Measurements from ENCODE around the gene ADAMTS6.
"Not testable (repeated sequence)": the region's sequence is repeated elsewhere in the genome, so short reads cannot be mapped to it uniquely, and the experiment has no call there.

Gene ADAMTS6

GRCh38 chr5:65185468-65185867 lies 296.3 kb downstream of the ADAMTS6 start:
- no peaks in the 10 kb centered on the region for H3K9me3 Mint-ChIP-seq
- no peak overlapping the region for H3K4me3 Mint-ChIP-seq
- H3K27ac Mint-ChIP-seq: no peak overlapping the region
- no peak for DNase-seq
- H3K27me3 Mint-ChIP-seq: no peaks in the 10 kb centered on the region
- H3K4me1 Mint-ChIP-seq (ENCODE audit: low read depth in 2 of 2): no peaks in the 10 kb centered on the region
- ATAC-seq (replicated peaks): no peak
- H3K36me3 Mint-ChIP-seq (ENCODE audit: insufficient read depth): no peaks in the 10 kb centered on the region

GRCh38 chr5:65184780-65185179 lies 296.9 kb downstream of the ADAMTS6 start:
- Mint-ChIP-seq H3K4me3 (no peak overlapping the region), H3K36me3 (ENCODE audit: insufficient read depth) (no peaks in the 10 kb centered on the region), H3K27ac (no peak overlapping the region), H3K9me3 (no peaks in the 10 kb centered on the region), H3K27me3 (no peaks in the 10 kb centered on the region), H3K4me1 (ENCODE audit: low read depth in 2 of 2) (no peaks in the 10 kb centered on the region)
- DNase-seq (no peak), ATAC-seq (replicated peaks) (no peak)

- not testable (repeated sequence) for H3K4me1 Mint-ChIP-seq (ENCODE audit: low read depth in 2 of 2); H3K36me3 Mint-ChIP-seq (ENCODE audit: insufficient read depth); H3K9me3 Mint-ChIP-seq; H3K27me3 Mint-ChIP-seq; H3K4me3 Mint-ChIP-seq; H3K27ac Mint-ChIP-seq; DNase-seq; ATAC-seq (replicated peaks)
Observed at GRCh38 chr5:65174231-65174630, 307.5 kb downstream of the ADAMTS6 start.

GRCh38 chr5:65173130-65173525 lies 308.6 kb downstream of the ADAMTS6 start:
- no peak for ATAC-seq (replicated peaks)
- H3K27ac Mint-ChIP-seq: no peak overlapping the region
- peaks cover 4% of the 10 kb centered on the region for H3K36me3 Mint-ChIP-seq (ENCODE audit: insufficient read depth)
- no peaks in the 10 kb centered on the region for H3K27me3 Mint-ChIP-seq
- H3K4me1 Mint-ChIP-seq (ENCODE audit: low read depth in 2 of 2): peaks cover 3 to 9% of the 10 kb centered on the region in 2 donors
- H3K9me3 Mint-ChIP-seq: no peaks in the 10 kb centered on the region
- H3K4me3 Mint-ChIP-seq: no peak overlapping the region
- no peak for DNase-seq

GRCh38 chr5:65172486-65173129 lies 309.1 kb downstream of the ADAMTS6 start:
- Mint-ChIP-seq H3K27me3 (no peaks in the 10 kb centered on the region), H3K4me1 (ENCODE audit: low read depth in 2 of 2) (peaks cover 3 to 9% of the 10 kb centered on the region in 2 donors), H3K9me3 (no peaks in the 10 kb centered on the region), H3K4me3 (no peak overlapping the region), H3K36me3 (ENCODE audit: insufficient read depth) (peaks cover 4% of the 10 kb centered on the region), H3K27ac (peak overlapping the region in 1 of 2 donors; percentile 13)
- peak; percentile 70 for ATAC-seq (replicated peaks)
- DNase-seq: peak in 1 of 3 experiments; percentile 5

GRCh38 chr5:65171645-65172044 lies 310.1 kb downstream of the ADAMTS6 start:
- Mint-ChIP-seq H3K27ac (no peak overlapping the region), H3K36me3 (ENCODE audit: insufficient read depth) (peaks cover 4% of the 10 kb centered on the region), H3K4me3 (no peak overlapping the region), H3K27me3 (no peaks in the 10 kb centered on the region), H3K9me3 (no peaks in the 10 kb centered on the region), H3K4me1 (ENCODE audit: low read depth in 2 of 2) (peaks cover 3 to 9% of the 10 kb centered on the region in 2 donors)
- no peak for ATAC-seq (replicated peaks)
- DNase-seq: no peak

GRCh38 chr5:65163698-65164097 lies 318.0 kb downstream of the ADAMTS6 start:
- H3K9me3 Mint-ChIP-seq: no peaks in the 10 kb centered on the region
- H3K4me3 Mint-ChIP-seq: no peak overlapping the region
- H3K27ac Mint-ChIP-seq: no peak overlapping the region
- no peaks in the 10 kb centered on the region for H3K4me1 Mint-ChIP-seq (ENCODE audit: low read depth in 2 of 2)
- H3K36me3 Mint-ChIP-seq (ENCODE audit: insufficient read depth): no peaks in the 10 kb centered on the region
- no peak for DNase-seq
- peaks cover 0 to 12% of the 10 kb centered on the region in 2 donors for H3K27me3 Mint-ChIP-seq
- no peak for ATAC-seq (replicated peaks)

- no peak overlapping the region for H3K27ac Mint-ChIP-seq
- no peaks in the 10 kb centered on the region for H3K36me3 Mint-ChIP-seq (ENCODE audit: insufficient read depth)
- H3K9me3 Mint-ChIP-seq: no peaks in the 10 kb centered on the region
- ATAC-seq (replicated peaks) (no peak), DNase-seq (no peak)
- no peak overlapping the region for H3K4me3 Mint-ChIP-seq
- no peaks in the 10 kb centered on the region for H3K4me1 Mint-ChIP-seq (ENCODE audit: low read depth in 2 of 2)
- peaks cover 0 to 12% of the 10 kb centered on the region in 2 donors for H3K27me3 Mint-ChIP-seq
Observed at GRCh38 chr5:65161655-65162054, 320.1 kb downstream of the ADAMTS6 start.

GRCh38 chr5:65157906-65158603 lies 323.7 kb downstream of the ADAMTS6 start:
- DNase-seq (no peak), ATAC-seq (replicated peaks) (no peak)
- Mint-ChIP-seq H3K27ac (no peak overlapping the region), H3K27me3 (peaks cover 0 to 12% of the 10 kb centered on the region in 2 donors), H3K4me3 (no peak overlapping the region), H3K36me3 (ENCODE audit: insufficient read depth) (no peaks in the 10 kb centered on the region), H3K9me3 (no peaks in the 10 kb centered on the region), H3K4me1 (ENCODE audit: low read depth in 2 of 2) (no peaks in the 10 kb centered on the region)

- DNase-seq (no peak), ATAC-seq (replicated peaks) (no peak)
- Mint-ChIP-seq H3K4me1 (ENCODE audit: low read depth in 2 of 2) (no peaks in the 10 kb centered on the region), H3K36me3 (ENCODE audit: insufficient read depth) (no peaks in the 10 kb centered on the region), H3K27me3 (peaks cover 0 to 12% of the 10 kb centered on the region in 2 donors), H3K4me3 (no peak overlapping the region), H3K27ac (no peak overlapping the region), H3K9me3 (no peaks in the 10 kb centered on the region)
Observed at GRCh38 chr5:65156933-65157332, 324.8 kb downstream of the ADAMTS6 start.

- DNase-seq (no peak), ATAC-seq (replicated peaks) (no peak)
- Mint-ChIP-seq H3K9me3 (no peaks in the 10 kb centered on the region), H3K27me3 (no peaks in the 10 kb centered on the region), H3K27ac (no peak overlapping the region), H3K36me3 (ENCODE audit: insufficient read depth) (peaks cover 3% of the 10 kb centered on the region), H3K4me3 (no peak overlapping the region), H3K4me1 (ENCODE audit: low read depth in 2 of 2) (no peaks in the 10 kb centered on the region)
Observed at GRCh38 chr5:65152131-65152530, 329.6 kb downstream of the ADAMTS6 start.

GRCh38 chr5:65151614-65152013 lies 330.1 kb downstream of the ADAMTS6 start:
- DNase-seq (no peak), ATAC-seq (replicated peaks) (no peak)
- Mint-ChIP-seq H3K9me3 (no peaks in the 10 kb centered on the region), H3K27me3 (no peaks in the 10 kb centered on the region), H3K4me3 (no peak overlapping the region), H3K27ac (no peak overlapping the region), H3K36me3 (ENCODE audit: insufficient read depth) (peaks cover 3% of the 10 kb centered on the region), H3K4me1 (ENCODE audit: low read depth in 2 of 2) (no peaks in the 10 kb centered on the region)

GRCh38 chr5:65150599-65151304 lies 331.0 kb downstream of the ADAMTS6 start:
- H3K4me1 Mint-ChIP-seq (ENCODE audit: low read depth in 2 of 2): no peaks in the 10 kb centered on the region
- peaks cover 3% of the 10 kb centered on the region for H3K36me3 Mint-ChIP-seq (ENCODE audit: insufficient read depth)
- ATAC-seq (replicated peaks) (no peak), DNase-seq (no peak)
- no peak overlapping the region for H3K4me3 Mint-ChIP-seq
- no peak overlapping the region for H3K27ac Mint-ChIP-seq
- H3K27me3 Mint-ChIP-seq: no peaks in the 10 kb centered on the region
- no peaks in the 10 kb centered on the region for H3K9me3 Mint-ChIP-seq

- Mint-ChIP-seq H3K27ac (no peak overlapping the region), H3K4me3 (no peak overlapping the region), H3K9me3 (no peaks in the 10 kb centered on the region), H3K4me1 (ENCODE audit: low read depth in 2 of 2) (no peaks in the 10 kb centered on the region), H3K36me3 (ENCODE audit: insufficient read depth) (peaks cover 3% of the 10 kb centered on the region), H3K27me3 (peaks cover 0 to 5% of the 10 kb centered on the region in 2 donors)
- DNase-seq: no peak
- no peak for ATAC-seq (replicated peaks)
Observed at GRCh38 chr5:65149827-65150226, 331.9 kb downstream of the ADAMTS6 start.
